Pancreas (tissue), 10 donors: ENCODE results near the gene SYNE2. TPM values are rescaled to one million over a fixed set of nuclear protein-coding genes. Genes with fewer than 3 reads are reported as not detected.

Experiments
- ATAC-seq, 4 donors: fragments of 200-7000 bp; cut with Tn5 transposase; one replicate each; pipeline versions ENCODE4 v1.8.0 to v1.9.1; 2020; ENCODE audit warnings: mild to moderate bottlenecking in 4 of 4, moderate library complexity in 4 of 4
- DNase-seq, 6 donors: peaks; one replicate each; pipeline ENCODE4 v3.0.0-alpha.2; 2020
- FAIRE-seq: peaks from 2 replicates; lab custom pipeline; 2012; peaks lifted over from hg19 to GRCh38; lab: Jason Lieb, UNC
- H3K27ac ChIP-seq, 4 donors: fragments of 200-600 bp; sonication (generic); 1 replicate in 3 of 4; 2 replicates in 1 of 4; pipeline versions ENCODE4 v1.5.0 to v1.8.0; 2020
- H3K27me3 ChIP-seq, 4 donors: fragments of 200-600 bp; one replicate each; pipeline ENCODE4 v1.8.0; 2021
- H3K36me3 ChIP-seq, 3 donors: fragments of 200-600 bp; sonication (generic) in 1 of 3; one replicate each; pipeline versions ENCODE4 v1.5.0 to v1.8.0; 2020 to 2021
- H3K4me1 ChIP-seq, 3 donors: fragments of 200-600 bp; one replicate each; pipeline ENCODE4 v1.8.0; 2021
- H3K4me3 ChIP-seq, 4 donors: fragments of 200-600 bp; sonication (generic) in 2 of 4; one replicate each; pipeline versions ENCODE4 v1.5.0 to v1.8.0; 2020 to 2021
- H3K9me3 ChIP-seq, 4 donors: fragments of 200-600 bp; one replicate each; pipeline ENCODE4 v1.8.0; 2021
- CTCF ChIP-seq, 4 donors: fragments of 200-600 bp; sonication (generic) in 3 of 4; IDR thresholded peaks; one replicate each; pipeline versions ENCODE4 v1.5.0 to v1.8.0; 2021; ENCODE audit warnings: antibody characterized with exemption in 4 of 4
- WGBS, 2 donors: extraction: QIAGEN DNeasy Blood & Tissue Kit; methylation state at CpG; one replicate each; pipeline ENCODE4 v1.1.7; 2013; 5-methylcytosine and 5-hydroxymethylcytosine counted together
- intact Hi-C, 3 donors: fragments of 100-400 bp; cut with DNase I; formaldehyde crosslinking; loops; one replicate each; pipeline versions ENCODE4 v1.11.1 to v1.14.2; 2022
- polyA plus RNA-seq, 2 donors: library from polyadenylated mRNA; stranded (reverse); fragments of 200-250 nt; gene quantifications; one replicate each; pipeline ENCODE4 v1.2.3, GENCODE V29; 2013
- total RNA-seq, 6 donors: library from RNA; stranded (reverse); fragmentation: NEBNext Ultra II Directional in 4 of 6; extraction: Animal tissue kit (Norgen Biotek cat#: 25700) in 4 of 6; gene quantifications; one replicate each; pipeline versions ENCODE4 v1.2.1 to v1.2.4, GENCODE V29; 2021 to 2023
- donor health status: healthy with polysubstance abuse.
- donor health status: DM: no; HTN: no; CAD: no; lungs with moderate emphysema.
- donor health status: DM: no; HTN: no; CAD: no.
- donor health status: control.
- donor health status: control.
- donor health status: Bipolar disorder and iron deficiency.
- donor health status: DM: yes; HTN: yes; CAD: no.
- donor health status: DM: no; HTN: no; CAD: no.
- donor health status: DM: no; HTN: no; CAD: no.
- donor health status: DM: yes; HTN: yes; CAD: no.

Gene SYNE2
- total and polyA plus RNA-seq, 8 donors, result 45.2 to 103 (median 56.6) TPM

- ATAC-seq, result no peak
- Histone ChIP-seq H3K4me3 (no peak overlapping the region), H3K27ac (peak overlapping the region in 3 of 4 donors; percentile 13 to 71 (median 55))
Observed at GRCh38 chr14:63895510-63895909, 42.7 kb downstream of the SYNE2 start.

GRCh38 chr14:63896278-63896720, 43.5 kb downstream of the SYNE2 start:
- ATAC-seq (peak; percentile 49 to 66 (median 64)), DNase-seq (peak in 4 of 6 donors; percentile 48 to 66 (median 58)), FAIRE-seq (no peak)
- peak overlapping the region in 3 of 4 donors; percentile 13 to 71 (median 55) for H3K27ac ChIP-seq
- intact Hi-C loops, result no loop called here
- WGBS, 2 donors, result 4 to 12% methylated on average over 4 of the region's 4 CpGs
- no peaks in the 10 kb centered on the region for H3K9me3 ChIP-seq
- peaks cover 28 to 59% (median 41%) of the 10 kb centered on the region in 3 donors for H3K4me1 ChIP-seq
- H3K4me3 ChIP-seq, result no peak overlapping the region
- H3K27me3 ChIP-seq, result no peaks in the 10 kb centered on the region
- no peaks in the 10 kb centered on the region for H3K36me3 ChIP-seq
- TF ChIP-seq CTCF (IDR thresholded peaks at IDR 0.05), result no peak

More at GRCh38 chr14:63895510-63895909, 42.7 kb downstream of the SYNE2 start:
- Histone ChIP-seq H3K4me1 (peaks cover 35 to 65% (median 49%) of the 10 kb centered on the region in 3 donors), H3K36me3 (no peaks in the 10 kb centered on the region), H3K27me3 (no peaks in the 10 kb centered on the region), H3K9me3 (no peaks in the 10 kb centered on the region)
- FAIRE-seq (no peak), DNase-seq (no peak)
- intact Hi-C loops, result no loop called here
- no peak for TF ChIP-seq CTCF (IDR thresholded peaks at IDR 0.05)

GRCh38 chr14:63897721-63898163, 44.9 kb downstream of the SYNE2 start:
- ATAC-seq (no peak), FAIRE-seq (no peak), DNase-seq (no peak)
- Histone ChIP-seq H3K4me1 (peaks cover 16 to 49% (median 29%) of the 10 kb centered on the region in 3 donors), H3K36me3 (no peaks in the 10 kb centered on the region), H3K4me3 (no peak overlapping the region), H3K27me3 (no peaks in the 10 kb centered on the region), H3K9me3 (no peaks in the 10 kb centered on the region), H3K27ac (peak overlapping the region in 2 of 4 donors; percentile 55 to 71)
- TF ChIP-seq CTCF (IDR thresholded peaks at IDR 0.05), result no peak
- WGBS, 2 donors, result 91 to 96% methylated on average over 4 of the region's 4 CpGs
- intact Hi-C loops, result no loop called here

GRCh38 chr14:63899953-63900352, 47.1 kb downstream of the SYNE2 start:
- H3K4me3 ChIP-seq, result no peak overlapping the region
- peaks cover 3 to 39% (median 13%) of the 10 kb centered on the region in 3 donors for H3K4me1 ChIP-seq
- DNase-seq (no peak), ATAC-seq (no peak), FAIRE-seq (no peak)
- intact Hi-C loops, result no loop called here
- no peak overlapping the region for H3K27ac ChIP-seq
- no peaks in the 10 kb centered on the region for H3K36me3 ChIP-seq
- no peak for TF ChIP-seq CTCF (IDR thresholded peaks at IDR 0.05)
- WGBS, 2 donors, result 95 to 97% methylated on average over 2 of the region's 2 CpGs
- no peaks in the 10 kb centered on the region for H3K9me3 ChIP-seq
- H3K27me3 ChIP-seq, result no peaks in the 10 kb centered on the region

GRCh38 chr14:63901434-63902085, 48.8 kb downstream of the SYNE2 start:
- ATAC-seq (peak in 1 of 4 donors; percentile 50), DNase-seq (no peak), FAIRE-seq (no peak)
- no peak for TF ChIP-seq CTCF (IDR thresholded peaks at IDR 0.05)
- Histone ChIP-seq H3K4me1 (peaks cover 3 to 26% (median 3%) of the 10 kb centered on the region in 3 donors), H3K4me3 (no peak overlapping the region), H3K27me3 (no peaks in the 10 kb centered on the region), H3K27ac (no peak overlapping the region), H3K9me3 (no peaks in the 10 kb centered on the region), H3K36me3 (no peaks in the 10 kb centered on the region)
- intact Hi-C loops, result no loop called here
- 93 to 96% methylated on average over 5 of the region's 5 CpGs for WGBS, 2 donors
